ENCODE data around the gene KCNIP3. TPM values are rescaled to one million over a fixed set of nuclear protein-coding genes. Genes with fewer than 3 reads are reported as not detected.

The KCNIP3 gene
- total RNA-seq, 1 donor from 2014 or later, result 3.0 TPM

DNA sequence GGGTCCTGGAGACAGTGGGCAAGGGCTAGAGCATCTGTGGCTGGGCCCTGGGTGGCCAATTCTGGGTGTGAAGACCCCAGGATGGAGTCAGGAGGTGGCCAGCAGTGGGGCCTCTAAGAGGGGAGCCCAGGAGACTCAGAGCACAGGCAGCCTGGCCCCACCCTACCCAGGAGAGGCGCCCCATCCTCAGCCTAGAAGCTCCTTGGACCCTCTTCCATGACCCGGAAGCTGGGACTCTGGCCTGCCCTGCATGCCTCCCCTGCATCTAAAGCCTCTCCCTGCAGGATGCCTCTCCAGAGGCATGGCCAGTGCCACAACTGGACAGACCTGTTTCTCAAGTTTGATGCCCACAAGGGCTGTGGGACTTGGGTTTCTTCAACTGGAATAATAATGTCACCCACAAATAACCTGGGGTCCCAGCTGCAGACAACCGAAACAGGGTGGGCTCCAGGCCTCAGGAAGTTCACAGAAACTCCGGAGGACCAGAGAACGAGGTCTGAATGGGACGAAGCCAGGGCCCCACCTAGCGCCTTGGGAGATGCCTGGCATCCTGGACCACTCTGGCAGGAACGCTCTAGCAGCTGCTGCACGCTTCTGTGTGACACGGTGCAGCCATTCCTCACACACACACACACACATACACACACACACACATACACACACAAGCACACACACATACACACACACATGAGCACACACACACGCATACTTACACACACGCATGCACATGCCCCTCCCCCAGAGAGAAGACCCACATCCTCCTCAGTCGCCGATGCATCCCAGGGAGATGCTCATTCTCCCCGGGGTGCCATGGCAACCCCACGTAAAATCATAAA lies 16.4 kb downstream of the KCNIP3 start:
- Histone ChIP-seq H3K4me3 (no peak overlapping the region), H3K9me3 (no peaks in the 10 kb centered on the region), H3K27ac (no peak overlapping the region), H3K27me3 (no peaks in the 10 kb centered on the region), H3K36me3 (no peaks in the 10 kb centered on the region), H3K4me1 (no peaks in the 10 kb centered on the region)
- DNase-seq (no peak), ATAC-seq (no peak)
- intact Hi-C loops (cut with DNase I), result no loop called here
- TF ChIP-seq, protein P1, sequence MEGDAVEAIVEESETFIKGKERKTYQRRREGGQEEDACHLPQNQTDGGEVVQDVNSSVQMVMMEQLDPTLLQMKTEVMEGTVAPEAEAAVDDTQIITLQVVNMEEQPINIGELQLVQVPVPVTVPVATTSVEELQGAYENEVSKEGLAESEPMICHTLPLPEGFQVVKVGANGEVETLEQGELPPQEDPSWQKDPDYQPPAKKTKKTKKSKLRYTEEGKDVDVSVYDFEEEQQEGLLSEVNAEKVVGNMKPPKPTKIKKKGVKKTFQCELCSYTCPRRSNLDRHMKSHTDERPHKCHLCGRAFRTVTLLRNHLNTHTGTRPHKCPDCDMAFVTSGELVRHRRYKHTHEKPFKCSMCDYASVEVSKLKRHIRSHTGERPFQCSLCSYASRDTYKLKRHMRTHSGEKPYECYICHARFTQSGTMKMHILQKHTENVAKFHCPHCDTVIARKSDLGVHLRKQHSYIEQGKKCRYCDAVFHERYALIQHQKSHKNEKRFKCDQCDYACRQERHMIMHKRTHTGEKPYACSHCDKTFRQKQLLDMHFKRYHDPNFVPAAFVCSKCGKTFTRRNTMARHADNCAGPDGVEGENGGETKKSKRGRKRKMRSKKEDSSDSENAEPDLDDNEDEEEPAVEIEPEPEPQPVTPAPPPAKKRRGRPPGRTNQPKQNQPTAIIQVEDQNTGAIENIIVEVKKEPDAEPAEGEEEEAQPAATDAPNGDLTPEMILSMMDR (IDR thresholded peaks at IDR 0.05), result no peak

DNA sequence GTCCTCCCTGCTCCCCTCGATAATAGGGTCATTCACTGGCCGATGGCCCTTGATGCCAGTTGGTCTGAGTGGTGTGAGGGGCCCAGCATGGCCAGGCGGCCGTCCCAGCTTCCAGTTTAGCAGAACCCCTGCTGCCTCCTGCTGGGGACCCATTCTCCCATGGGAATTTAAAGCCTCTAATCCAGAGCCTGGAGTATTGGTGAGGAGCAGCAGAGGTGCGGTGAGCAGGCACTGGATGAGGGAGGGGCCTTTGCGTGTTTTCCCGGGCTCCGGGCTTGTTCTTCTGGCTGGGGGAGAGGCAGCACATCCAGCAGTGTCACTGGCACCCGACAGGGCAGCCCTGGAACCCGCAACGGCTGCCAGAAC lies 17.4 kb downstream of the KCNIP3 start:
- DNase-seq (no peak), ATAC-seq (no peak)
- Histone ChIP-seq H3K4me1 (no peaks in the 10 kb centered on the region), H3K27ac (no peak overlapping the region), H3K4me3 (no peak overlapping the region), H3K27me3 (no peaks in the 10 kb centered on the region), H3K9me3 (no peaks in the 10 kb centered on the region), H3K36me3 (no peaks in the 10 kb centered on the region)
- TF ChIP-seq, protein P1 (IDR thresholded peaks at IDR 0.05), result no peak
- intact Hi-C loops (cut with DNase I), result no loop called here

DNA sequence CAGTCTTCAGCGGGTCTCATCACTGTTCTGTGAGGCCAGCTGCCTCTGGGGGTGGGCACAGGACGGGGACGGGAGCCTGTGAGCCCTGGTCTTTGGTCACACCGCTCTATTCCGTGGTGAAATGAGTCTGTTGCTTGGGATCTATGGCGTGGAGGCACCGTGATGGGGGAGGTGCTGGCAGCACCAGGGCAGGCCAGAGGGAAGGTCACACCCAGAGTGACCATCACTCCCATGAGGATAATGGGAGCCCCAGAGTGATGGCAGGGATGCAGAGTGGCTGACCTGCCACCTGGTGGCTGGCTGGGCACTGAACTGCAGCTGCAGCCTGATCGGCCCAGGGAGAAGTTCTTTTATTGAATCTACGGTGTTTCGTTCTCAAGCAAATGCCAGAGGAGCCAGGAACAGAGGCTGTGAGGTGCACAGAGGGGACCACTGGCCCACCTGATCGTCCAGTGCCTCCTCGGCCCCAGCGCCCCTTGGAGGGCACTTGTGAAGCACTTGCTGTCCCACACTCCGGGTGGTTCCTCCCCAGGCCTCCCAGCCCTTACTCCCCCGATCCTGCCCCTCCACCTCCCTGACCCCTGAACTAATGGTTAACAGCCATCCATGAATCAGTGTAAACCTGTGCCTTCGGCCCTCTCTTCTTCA lies 17.9 kb downstream of the KCNIP3 start:
- peak; percentile 72 for ATAC-seq
- DNase-seq, result no peak
- intact Hi-C loops (cut with DNase I), result no loop called here

DNA sequence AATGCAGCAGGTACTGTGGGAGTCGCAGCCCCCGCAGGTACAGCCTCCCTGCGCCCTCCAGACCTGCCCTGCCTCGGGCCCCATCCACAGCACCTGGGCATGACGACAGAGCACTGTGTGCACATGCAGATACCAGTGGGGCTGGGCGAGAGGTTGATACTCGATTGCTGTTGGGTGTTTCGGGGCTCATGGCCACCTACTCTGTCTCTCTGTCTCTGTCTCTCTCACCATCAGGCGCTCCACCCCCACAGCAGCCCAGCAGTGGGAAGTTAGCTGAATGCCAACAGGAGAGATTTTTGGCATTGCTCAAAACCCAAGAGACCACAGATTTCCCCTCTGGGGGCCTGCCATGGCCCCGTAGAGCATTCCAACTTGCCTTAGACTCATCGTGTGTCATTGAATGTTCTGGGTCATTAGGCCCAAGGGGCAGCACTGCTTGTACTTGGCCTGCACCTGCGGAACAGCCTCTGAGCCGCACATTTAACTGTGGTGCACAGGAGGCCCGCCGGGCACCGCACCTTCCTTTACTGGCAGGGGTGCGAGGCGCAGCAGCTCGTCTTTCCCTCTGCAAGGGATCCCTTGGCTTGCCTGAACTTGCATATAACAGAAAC lies 18.8 kb downstream of the KCNIP3 start:
- no peaks in the 10 kb centered on the region for H3K9me3 ChIP-seq
- intact Hi-C loops (cut with DNase I), result no loop called here
- H3K36me3 ChIP-seq, result no peaks in the 10 kb centered on the region
- H3K27me3 ChIP-seq, result no peaks in the 10 kb centered on the region
- TF ChIP-seq, protein P1 (IDR thresholded peaks at IDR 0.05), result no peak
- ATAC-seq, result no peak
- DNase-seq, result no peak
- no peak overlapping the region for H3K4me3 ChIP-seq
- H3K4me1 ChIP-seq, result no peaks in the 10 kb centered on the region
- H3K27ac ChIP-seq, result no peak overlapping the region

More for the DNA sequence above, 17.9 kb downstream of the KCNIP3 start:
- no peaks in the 10 kb centered on the region for H3K9me3 ChIP-seq
- H3K36me3 ChIP-seq, result no peaks in the 10 kb centered on the region
- no peaks in the 10 kb centered on the region for H3K4me1 ChIP-seq
- TF ChIP-seq, protein P1 (IDR thresholded peaks at IDR 0.05), result peak; percentile 61
- H3K4me3 ChIP-seq, result no peak overlapping the region
- no peak overlapping the region for H3K27ac ChIP-seq
- no peaks in the 10 kb centered on the region for H3K27me3 ChIP-seq

DNA sequence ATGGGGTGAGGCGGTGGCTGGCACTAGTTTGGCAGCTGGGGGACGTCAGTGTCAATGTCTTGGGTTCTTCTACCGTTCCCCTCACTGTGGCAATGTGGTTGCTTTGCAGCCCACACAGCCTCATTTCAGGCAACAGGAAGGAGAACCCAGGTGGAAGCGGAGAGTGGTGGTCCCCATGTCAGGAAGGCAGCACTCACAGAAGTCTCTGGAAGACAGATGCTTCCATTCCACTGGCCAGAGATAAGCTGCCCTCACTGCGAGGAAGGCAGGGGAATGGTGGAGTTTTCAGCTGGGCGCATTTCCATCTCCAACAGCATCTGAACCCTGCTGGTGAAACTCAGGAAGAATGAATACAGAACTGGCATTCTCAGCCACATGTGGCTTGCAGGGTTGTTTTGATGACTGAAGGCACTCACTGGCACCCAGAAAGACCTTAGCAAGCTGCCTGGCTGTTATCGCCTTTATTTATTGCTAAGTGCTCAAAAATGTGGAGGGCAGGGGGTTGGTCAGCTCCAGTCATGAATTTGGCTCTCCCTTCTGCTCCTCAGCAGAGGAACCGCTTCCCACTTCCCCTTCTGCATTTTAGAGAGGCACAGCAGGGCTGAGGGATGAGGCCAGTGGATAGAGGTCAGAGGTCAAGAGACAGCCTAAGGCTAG lies 19.4 kb downstream of the KCNIP3 start:
- Histone ChIP-seq H3K4me3 (no peak overlapping the region), H3K4me1 (no peaks in the 10 kb centered on the region), H3K27ac (no peak overlapping the region), H3K9me3 (no peaks in the 10 kb centered on the region), H3K27me3 (no peaks in the 10 kb centered on the region), H3K36me3 (no peaks in the 10 kb centered on the region)
- TF ChIP-seq, protein P1 (IDR thresholded peaks at IDR 0.05), result no peak
- intact Hi-C loops (cut with DNase I), result no loop called here
- no peak for DNase-seq
- peak; percentile 44 for ATAC-seq
